Gastrocnemius medialis (tissue), 4 donors: Measurements from ENCODE around the gene NFASC. TPM values are rescaled to one million over a fixed set of nuclear protein-coding genes. Genes with fewer than 3 reads are reported as not detected.

Experiments
- ATAC-seq, 2 donors: fragments of 150-250 bp; one replicate each; pipeline ENCODE4 v1.9.1; 2016
- DNase-seq, 2 donors: peaks; one replicate each; pipeline ENCODE4 v3.0.0-alpha.2; 2019
- H3K27ac ChIP-seq, 4 donors: fragments of 200-600 bp; sonication (generic); 1 replicate in 1 of 4; 2 replicates in 3 of 4; pipeline ENCODE4 v1.5.1; 2016 to 2018; ENCODE audit warnings: mild to moderate bottlenecking in 2 of 4, moderate library complexity in 1 of 4
- H3K27me3 ChIP-seq, 3 donors: fragments of 200-600 bp; sonication (generic) in 2 of 3; 1 replicate in 1 of 3; 2 replicates in 2 of 3; pipeline versions ENCODE4 v1.5.1 to v1.6.0; 2016 to 2019; ENCODE audit warnings: mild to moderate bottlenecking in 1 of 3, moderate library complexity in 1 of 3
- H3K36me3 ChIP-seq, 2 donors: fragments of 200-600 bp; sonication (generic) in 1 of 2; one replicate each; pipeline ENCODE4 v1.5.1; 2017 to 2018
- H3K4me1 ChIP-seq, 2 donors: fragments of 200-600 bp; sonication (generic) in 1 of 2; one replicate each; pipeline ENCODE4 v1.5.1; 2016 to 2017; ENCODE audit warnings: mild to moderate bottlenecking in 2 of 2
- H3K4me3 ChIP-seq, 4 donors: fragments of 200-600 bp; sonication (generic) in 3 of 4; 1 replicate in 1 of 4; 2 replicates in 3 of 4; pipeline ENCODE4 v1.5.1; 2016 to 2019; ENCODE audit warnings: mild to moderate bottlenecking in 2 of 4
- H3K9me3 ChIP-seq, 3 donors: fragments of 200-600 bp; sonication (generic) in 2 of 3; 1 replicate in 1 of 3; 2 replicates in 2 of 3; pipeline ENCODE4 v1.5.1; 2016 to 2019
- CTCF ChIP-seq, 5 experiments: fragments of 450-650 bp in 3 of 5; fragments of 200-600 bp in 2 of 5; sonication (generic) in 2 of 5; IDR thresholded peaks in 4 of 5; conservative IDR thresholded peaks in 1 of 5; 1 replicate in 4 of 5; 2 replicates in 1 of 5; pipeline ENCODE4 v1.5.1; 2016 to 2019; ENCODE audit warnings: antibody characterized with exemption in 5 of 5, mild to moderate bottlenecking in 3 of 5, moderate library complexity in 3 of 5
- POLR2A ChIP-seq, 2 donors: fragments of 450-650 bp; IDR thresholded peaks; one replicate each; pipeline ENCODE4 v1.6.1; 2017; ENCODE audit warnings: antibody characterized with exemption in 2 of 2, mild to moderate bottlenecking in 2 of 2, moderate library complexity in 2 of 2
- in situ Hi-C, 4 donors: fragments of 200-750 bp; cut with MboI; loops; one replicate each; pipeline versions ENCODE4 v1.15.0 to v1.8.0; 2017; ENCODE audit warnings: low sequenced_read_pairs in 4 of 4
- intact Hi-C: fragments of 100-400 bp; cut with DNase I; formaldehyde crosslinking; loops from one replicate; pipeline ENCODE4 v1.15.1; 2023; ENCODE audit warnings: low total_unique reads
- total RNA-seq, 4 donors: library from RNA; depleted of rRNA; stranded (reverse); fragments of >200 nt; gene quantifications; one replicate each; pipeline versions ENCODE4 v1.1.0 to v1.2.3, GENCODE V29; 2016

Gene NFASC
- total RNA-seq, 4 donors from 2014 or later, result 0.75 to 4.7 (median 2.4) TPM

- no peak for TF ChIP-seq CTCF (IDR thresholded peaks at IDR 0.05 in 4 of 5, conservative IDR thresholded peaks at IDR 0.05 in 1 of 5)
- H3K4me1 ChIP-seq, result no peaks in the 10 kb centered on the region
- H3K27me3 ChIP-seq, result peaks cover 0 to 4% (median 2%) of the 10 kb centered on the region in 3 donors
- intact Hi-C loops (no loop called here), in situ Hi-C loops (no loop called here)
- no peaks in the 10 kb centered on the region for H3K36me3 ChIP-seq
- DNase-seq (no peak), ATAC-seq (no peak)
- no peak overlapping the region for H3K4me3 ChIP-seq
- no peak overlapping the region for H3K27ac ChIP-seq
- no peaks in the 10 kb centered on the region for H3K9me3 ChIP-seq
Measured at GRCh38 chr1:205015241-205015640, 144.6 kb downstream of the NFASC start.

GRCh38 chr1:205016075-205016474 lies 145.4 kb downstream of the NFASC start:
- Histone ChIP-seq H3K36me3 (no peaks in the 10 kb centered on the region), H3K4me3 (no peak overlapping the region), H3K4me1 (no peaks in the 10 kb centered on the region), H3K27me3 (peaks cover 0 to 5% (median 3%) of the 10 kb centered on the region in 3 donors), H3K27ac (no peak overlapping the region), H3K9me3 (no peaks in the 10 kb centered on the region)
- in situ Hi-C loops, result no loop called here
- intact Hi-C loops, result no loop called here
- ATAC-seq (no peak), DNase-seq (no peak)
- TF ChIP-seq CTCF (IDR thresholded peaks at IDR 0.05 in 4 of 5, conservative IDR thresholded peaks at IDR 0.05 in 1 of 5), result no peak
- TF ChIP-seq POLR2A (IDR thresholded peaks at IDR 0.05), result no peak

- no peak for TF ChIP-seq POLR2A (IDR thresholded peaks at IDR 0.05)
- no peak for TF ChIP-seq CTCF (IDR thresholded peaks at IDR 0.05 in 4 of 5, conservative IDR thresholded peaks at IDR 0.05 in 1 of 5)
- in situ Hi-C loops (no loop called here), intact Hi-C loops (no loop called here)
- ATAC-seq (no peak), DNase-seq (no peak)
- no peaks in the 10 kb centered on the region for H3K9me3 ChIP-seq
- H3K27me3 ChIP-seq, result peaks cover 0 to 5% (median 3%) of the 10 kb centered on the region in 3 donors
- H3K27ac ChIP-seq, result no peak overlapping the region
- no peaks in the 10 kb centered on the region for H3K4me1 ChIP-seq
- H3K36me3 ChIP-seq, result no peaks in the 10 kb centered on the region
- H3K4me3 ChIP-seq, result no peak overlapping the region
Measured at GRCh38 chr1:205016584-205016983, 145.9 kb downstream of the NFASC start.

- H3K9me3 ChIP-seq, result no peaks in the 10 kb centered on the region
- in situ Hi-C loops, result no loop called here
- DNase-seq, result no peak
- H3K36me3 ChIP-seq, result no peaks in the 10 kb centered on the region
- H3K4me1 ChIP-seq, result no peaks in the 10 kb centered on the region
- H3K27me3 ChIP-seq, result peaks cover 0 to 5% (median 3%) of the 10 kb centered on the region in 3 donors
- TF ChIP-seq CTCF (IDR thresholded peaks at IDR 0.05 in 4 of 5, conservative IDR thresholded peaks at IDR 0.05 in 1 of 5) (no peak), POLR2A (IDR thresholded peaks at IDR 0.05) (no peak)
- intact Hi-C loops, result no loop called here
- ATAC-seq, result no peak
- H3K4me3 ChIP-seq, result no peak overlapping the region
- no peak overlapping the region for H3K27ac ChIP-seq
Measured at GRCh38 chr1:205017001-205017400, 146.3 kb downstream of the NFASC start.

GRCh38 chr1:205017766-205018165 lies 147.1 kb downstream of the NFASC start:
- no peak for ATAC-seq
- in situ Hi-C loops, result no loop called here

More at GRCh38 chr1:205017766-205018165, 147.1 kb downstream of the NFASC start:
- DNase-seq, result no peak
- Histone ChIP-seq H3K4me1 (no peaks in the 10 kb centered on the region), H3K27ac (no peak overlapping the region), H3K27me3 (peaks cover 0 to 5% (median 3%) of the 10 kb centered on the region in 3 donors), H3K36me3 (no peaks in the 10 kb centered on the region), H3K9me3 (no peaks in the 10 kb centered on the region), H3K4me3 (no peak overlapping the region)
- no peak for TF ChIP-seq CTCF (IDR thresholded peaks at IDR 0.05 in 4 of 5, conservative IDR thresholded peaks at IDR 0.05 in 1 of 5)
- TF ChIP-seq POLR2A (IDR thresholded peaks at IDR 0.05), result no peak
- intact Hi-C loops, result no loop called here
